ENCODE measurements around the gene HBZ.

DNA sequence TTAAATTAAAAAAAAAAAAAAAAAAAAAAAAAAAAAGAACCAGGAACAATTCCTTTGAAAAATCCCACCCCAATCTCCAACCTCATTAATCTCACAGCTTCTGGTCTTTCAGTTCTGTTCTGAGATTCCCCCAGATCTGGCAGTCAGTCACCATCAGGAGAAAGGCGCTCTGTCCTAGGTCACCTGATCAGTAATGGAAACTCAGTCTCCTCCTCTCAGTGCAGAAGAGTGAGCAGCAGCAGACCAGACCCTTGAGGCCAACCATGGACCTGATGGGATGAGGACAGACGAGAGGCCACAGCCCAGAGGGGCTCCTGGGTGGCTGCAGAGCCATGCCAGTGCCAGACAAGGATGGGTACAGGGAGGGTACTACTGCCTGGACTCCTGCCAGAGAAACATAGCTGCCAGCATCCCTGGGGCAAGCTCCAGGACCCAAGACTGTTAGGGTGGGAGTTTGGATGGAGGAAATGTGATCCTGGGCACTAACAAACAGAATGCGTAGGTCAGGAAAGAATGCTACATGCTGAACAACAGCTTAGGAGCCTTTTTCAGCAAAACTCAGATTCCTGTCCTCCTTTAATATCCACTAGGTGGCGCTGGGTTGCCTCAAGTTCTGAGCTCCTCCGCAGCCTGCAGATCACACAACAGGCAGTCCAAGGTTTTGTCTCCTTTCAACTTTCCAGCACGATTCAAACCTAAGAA is 45.7 kb upstream of the HBZ start:
- TF ChIP-seq CTCF (CRISPR knock-in tag; IDR thresholded peaks at IDR 0.05) (peak; percentile 87), MAFK (conservative IDR thresholded peaks at IDR 0.05 in 1 of 2, IDR thresholded peaks at IDR 0.05 in 1 of 2; ENCODE audit: low read length in 2 of 2) (no peak), KDM3A (CRISPR knock-in tag; IDR thresholded peaks at IDR 0.05; ENCODE audit: low read depth) (no peak), GLI4 (CRISPR knock-in tag; IDR thresholded peaks at IDR 0.05; ENCODE audit: borderline replicate concordance) (no peak), SMAD9 (CRISPR knock-in tag; IDR thresholded peaks at IDR 0.05) (no peak), MAX (IDR thresholded peaks at IDR 0.05) (no peak), POLR2AphosphoS2 (IDR thresholded peaks at IDR 0.05; ENCODE audit: low read depth, low read length) (no peak), NFE2 (CRISPR knock-in tag; IDR thresholded peaks at IDR 0.05) (no peak), ZNF350 (CRISPR knock-in tag; IDR thresholded peaks at IDR 0.05; ENCODE audit: borderline replicate concordance, low read depth) (no peak), ZNF646 (CRISPR knock-in tag; IDR thresholded peaks at IDR 0.05) (no peak), ZNF121 (CRISPR knock-in tag; IDR thresholded peaks at IDR 0.05) (no peak)
- TF ChIP-seq, protein P1, sequence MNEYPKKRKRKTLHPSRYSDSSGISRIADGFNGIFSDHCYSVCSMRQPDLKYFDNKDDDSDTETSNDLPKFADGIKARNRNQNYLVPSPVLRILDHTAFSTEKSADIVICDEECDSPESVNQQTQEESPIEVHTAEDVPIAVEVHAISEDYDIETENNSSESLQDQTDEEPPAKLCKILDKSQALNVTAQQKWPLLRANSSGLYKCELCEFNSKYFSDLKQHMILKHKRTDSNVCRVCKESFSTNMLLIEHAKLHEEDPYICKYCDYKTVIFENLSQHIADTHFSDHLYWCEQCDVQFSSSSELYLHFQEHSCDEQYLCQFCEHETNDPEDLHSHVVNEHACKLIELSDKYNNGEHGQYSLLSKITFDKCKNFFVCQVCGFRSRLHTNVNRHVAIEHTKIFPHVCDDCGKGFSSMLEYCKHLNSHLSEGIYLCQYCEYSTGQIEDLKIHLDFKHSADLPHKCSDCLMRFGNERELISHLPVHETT (CRISPR knock-in tag; conservative IDR thresholded peaks at IDR 0.05), result no peak
